BLaER1 (cell line): Measurements from ENCODE around the gene RPTOR.
"Not testable (repeated sequence)": the region's sequence is repeated elsewhere in the genome, so short reads cannot be mapped to it uniquely, and the experiment has no call there.

Experiments used
- H3K27ac ChIP-seq: shearing (Covaris generic); formaldehyde crosslinking; 2 replicates; pipeline ENCODE4 v1.8.1; 2022
- H3K27me3 ChIP-seq: shearing (Covaris generic); formaldehyde crosslinking; 2 replicates; pipeline ENCODE4 v1.8.1; 2022
- H3K36me3 ChIP-seq: shearing (Covaris generic); formaldehyde crosslinking; 2 replicates; pipeline ENCODE4 v1.8.1; 2022
- H3K4me1 ChIP-seq: shearing (Covaris generic); formaldehyde crosslinking; 2 replicates; pipeline ENCODE4 v1.8.1; 2022
- H3K4me2 ChIP-seq: shearing (Covaris generic); formaldehyde crosslinking; 2 replicates; pipeline ENCODE4 v1.8.1; 2022
- H3K4me3 ChIP-seq: shearing (Covaris generic); formaldehyde crosslinking; 2 replicates; pipeline ENCODE4 v1.8.1; 2022
- H3K9ac ChIP-seq: shearing (Covaris generic); formaldehyde crosslinking; 2 replicates; pipeline ENCODE4 v1.8.1; 2022
- H3K9me3 ChIP-seq: shearing (Covaris generic); formaldehyde crosslinking; 2 replicates; pipeline ENCODE4 v1.8.1; 2022
- H4K20me1 ChIP-seq: shearing (Covaris generic); formaldehyde crosslinking; 2 replicates; pipeline ENCODE4 v1.8.1; 2022
- Cebpa-rat ChIP-seq: shearing (Covaris generic); IDR thresholded peaks from 2 replicates; pipeline ENCODE4 v1.8.1; 2022

RPTOR gene

GRCh38 chr17:80790981-80791742 lies 246.5 kb downstream of the RPTOR start:
- no peak for TF ChIP-seq Cebpa-rat
- Histone ChIP-seq H3K9me3 (peaks cover 17% of the 10 kb centered on the region; the same call in 1 of the 2 replicates), H3K9ac (no peak overlapping the region), H3K4me2 (peak overlapping the region; percentile 81), H4K20me1 (peaks cover 84% of the 10 kb centered on the region), H3K27ac (no peak overlapping the region), H3K4me1 (peaks cover 38% of the 10 kb centered on the region), H3K27me3 (no peaks in the 10 kb centered on the region), H3K36me3 (peaks cover 36% of the 10 kb centered on the region), H3K4me3 (no peak overlapping the region)

GRCh38 chr17:80791758-80792284 lies 247.2 kb downstream of the RPTOR start:
- Histone ChIP-seq H3K36me3 (peaks cover 39% of the 10 kb centered on the region), H3K4me2 (peak overlapping the region; percentile 81), H3K4me1 (peaks cover 38% of the 10 kb centered on the region), H3K27me3 (no peaks in the 10 kb centered on the region), H3K9me3 (peaks cover 19% of the 10 kb centered on the region; the same call in 1 of the 2 replicates), H3K4me3 (no peak overlapping the region), H3K9ac (no peak overlapping the region), H3K27ac (no peak overlapping the region), H4K20me1 (peaks cover 85% of the 10 kb centered on the region)
- TF ChIP-seq Cebpa-rat: no peak

GRCh38 chr17:80792373-80792781 lies 247.7 kb downstream of the RPTOR start:
- Histone ChIP-seq H3K36me3 (peaks cover 39% of the 10 kb centered on the region), H3K4me2 (no peak overlapping the region), H3K4me3 (no peak overlapping the region), H3K4me1 (peaks cover 38% of the 10 kb centered on the region), H3K27me3 (no peaks in the 10 kb centered on the region), H4K20me1 (peaks cover 85% of the 10 kb centered on the region), H3K27ac (no peak overlapping the region), H3K9me3 (peaks cover 14% of the 10 kb centered on the region; the same call in 1 of the 2 replicates), H3K9ac (no peak overlapping the region)
- TF ChIP-seq Cebpa-rat: no peak

GRCh38 chr17:80793421-80793820 lies 248.8 kb downstream of the RPTOR start:
- Histone ChIP-seq H3K9me3 (peaks cover 5% of the 10 kb centered on the region; the same call in 1 of the 2 replicates), H3K36me3 (peaks cover 39% of the 10 kb centered on the region), H3K4me2 (no peak overlapping the region), H3K27ac (no peak overlapping the region), H3K4me3 (no peak overlapping the region), H3K27me3 (no peaks in the 10 kb centered on the region), H4K20me1 (peaks cover 90% of the 10 kb centered on the region), H3K4me1 (peaks cover 39% of the 10 kb centered on the region), H3K9ac (no peak overlapping the region)
- TF ChIP-seq Cebpa-rat: no peak

GRCh38 chr17:80793851-80794267 lies 249.2 kb downstream of the RPTOR start:
- Histone ChIP-seq H3K27ac (no peak overlapping the region), H3K4me1 (peaks cover 39% of the 10 kb centered on the region), H3K27me3 (no peaks in the 10 kb centered on the region), H3K9me3 (peaks cover 5% of the 10 kb centered on the region; the same call in 1 of the 2 replicates), H3K36me3 (peaks cover 39% of the 10 kb centered on the region), H4K20me1 (peaks cover 90% of the 10 kb centered on the region), H3K4me2 (no peak overlapping the region), H3K9ac (no peak overlapping the region), H3K4me3 (no peak overlapping the region)
- no peak for TF ChIP-seq Cebpa-rat

GRCh38 chr17:80794281-80795089 lies 249.8 kb downstream of the RPTOR start:
- H3K4me2 ChIP-seq: no peak overlapping the region
- no peaks in the 10 kb centered on the region for H3K27me3 ChIP-seq
- no peak overlapping the region for H3K4me3 ChIP-seq
- no peak overlapping the region for H3K27ac ChIP-seq
- H4K20me1 ChIP-seq: peaks cover 88% of the 10 kb centered on the region
- H3K9me3 ChIP-seq: peaks cover 5% of the 10 kb centered on the region; the same call in 1 of the 2 replicates
- H3K9ac ChIP-seq: no peak overlapping the region
- H3K36me3 ChIP-seq: peaks cover 39% of the 10 kb centered on the region
- no peak for TF ChIP-seq Cebpa-rat
- H3K4me1 ChIP-seq: peaks cover 39% of the 10 kb centered on the region

GRCh38 chr17:80795090-80795580 lies 250.5 kb downstream of the RPTOR start:
- no peak overlapping the region for H3K9ac ChIP-seq
- no peak overlapping the region for H3K4me2 ChIP-seq
- peaks cover 39% of the 10 kb centered on the region for H3K36me3 ChIP-seq
- H3K4me3 ChIP-seq: no peak overlapping the region
- TF ChIP-seq Cebpa-rat: no peak
- H3K27ac ChIP-seq: no peak overlapping the region
- H3K9me3 ChIP-seq: peaks cover 5% of the 10 kb centered on the region; the same call in 1 of the 2 replicates
- peaks cover 88% of the 10 kb centered on the region for H4K20me1 ChIP-seq
- no peaks in the 10 kb centered on the region for H3K27me3 ChIP-seq
- H3K4me1 ChIP-seq: peaks cover 37% of the 10 kb centered on the region

- peaks cover 5% of the 10 kb centered on the region; the same call in 1 of the 2 replicates for H3K9me3 ChIP-seq
- no peak overlapping the region for H3K4me3 ChIP-seq
- H3K4me1 ChIP-seq: peaks cover 31% of the 10 kb centered on the region
- H3K27ac ChIP-seq: no peak overlapping the region
- peaks cover 88% of the 10 kb centered on the region for H4K20me1 ChIP-seq
- H3K4me2 ChIP-seq: no peak overlapping the region
- peaks cover 39% of the 10 kb centered on the region for H3K36me3 ChIP-seq
- no peaks in the 10 kb centered on the region for H3K27me3 ChIP-seq
- H3K9ac ChIP-seq: no peak overlapping the region
- TF ChIP-seq Cebpa-rat: no peak
Observed at GRCh38 chr17:80795754-80796153, 251.1 kb downstream of the RPTOR start.

GRCh38 chr17:80796430-80796861 lies 251.8 kb downstream of the RPTOR start:
- Histone ChIP-seq H3K4me3 (no peak overlapping the region), H3K4me2 (no peak overlapping the region), H3K9ac (no peak overlapping the region), H3K36me3 (peaks cover 39% of the 10 kb centered on the region), H3K27me3 (no peaks in the 10 kb centered on the region), H3K9me3 (peaks cover 5% of the 10 kb centered on the region; the same call in 1 of the 2 replicates), H3K4me1 (peaks cover 24% of the 10 kb centered on the region), H3K27ac (no peak overlapping the region), H4K20me1 (peaks cover 88% of the 10 kb centered on the region)
- TF ChIP-seq Cebpa-rat: no peak

GRCh38 chr17:80797222-80797621 lies 252.6 kb downstream of the RPTOR start:
- peaks cover 88% of the 10 kb centered on the region for H4K20me1 ChIP-seq
- not testable (repeated sequence) for H3K27me3 ChIP-seq, H3K4me2 ChIP-seq

More at GRCh38 chr17:80797222-80797621, 252.6 kb downstream of the RPTOR start:
- Histone ChIP-seq H3K36me3 (peaks cover 33% of the 10 kb centered on the region), H3K4me1 (peaks cover 18% of the 10 kb centered on the region)
- not testable (repeated sequence) for H3K27ac ChIP-seq, H3K4me3 ChIP-seq, H3K9ac ChIP-seq, H3K9me3 ChIP-seq
